ENCODE measurements around the gene SEMA3F.

SEMA3F gene

DNA sequence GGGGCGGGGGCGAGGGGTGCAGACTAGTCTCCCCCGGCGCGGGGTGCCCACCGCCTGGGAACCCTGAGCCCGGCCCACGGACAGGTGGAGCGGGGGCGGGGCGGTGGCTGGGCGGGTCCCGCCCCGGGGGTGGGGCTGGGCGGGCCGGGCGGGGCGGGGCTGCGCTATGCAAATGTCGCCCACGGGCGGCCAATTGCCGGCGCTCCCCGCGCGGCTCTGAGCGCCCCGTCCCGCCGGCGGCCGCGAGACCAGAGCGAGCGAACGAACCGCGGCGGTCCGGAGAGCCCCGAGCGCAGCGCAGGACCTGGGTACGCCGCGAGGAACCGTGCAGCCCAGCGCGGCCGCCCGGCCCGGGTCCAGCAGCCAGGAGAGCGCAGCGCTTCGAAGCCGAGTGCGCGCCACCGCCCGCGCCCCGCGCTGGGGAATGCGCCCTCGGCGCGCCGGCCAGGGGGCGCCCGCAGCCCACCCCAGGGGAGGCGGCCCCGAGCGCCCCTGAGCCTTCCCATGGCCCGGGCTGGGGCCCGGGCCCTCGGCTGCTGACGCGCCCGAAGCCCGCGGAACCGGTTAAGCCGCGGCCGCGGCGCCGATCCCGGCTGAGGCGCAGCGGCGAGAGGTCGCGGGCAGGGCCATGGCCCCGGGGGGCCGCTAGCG lies at the start of gene SEMA3F:
SEMA3F (plus strand) TSS at position 485 of the 651 bp plus-strand sequence. CDS start 4,299 bp downstream, outside the sequence.
- no peak for DNase-seq (ENCODE audit: low read depth, low spot score)

DNA sequence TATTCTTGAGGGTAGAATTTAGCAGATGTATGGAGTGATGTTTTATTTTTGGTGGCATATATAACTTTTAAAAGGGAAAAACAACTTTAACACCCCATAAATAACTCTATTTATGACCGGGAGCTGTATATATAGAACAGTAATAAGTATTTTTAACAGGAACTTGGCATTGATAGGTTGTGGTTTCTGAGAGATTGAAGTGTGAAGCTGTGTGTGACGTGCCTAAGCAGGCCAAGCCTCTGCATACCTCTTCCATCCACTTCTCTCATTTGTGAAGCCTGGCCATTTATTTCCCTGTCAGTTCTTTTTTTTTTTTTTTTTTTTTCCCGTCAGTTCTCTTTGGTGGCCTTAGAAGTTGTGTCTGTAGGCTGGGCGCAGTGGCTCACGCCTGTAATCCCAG lies 43.4 kb upstream of the SEMA3F start:
- no peak for DNase-seq (ENCODE audit: low read depth, low spot score)

DNA sequence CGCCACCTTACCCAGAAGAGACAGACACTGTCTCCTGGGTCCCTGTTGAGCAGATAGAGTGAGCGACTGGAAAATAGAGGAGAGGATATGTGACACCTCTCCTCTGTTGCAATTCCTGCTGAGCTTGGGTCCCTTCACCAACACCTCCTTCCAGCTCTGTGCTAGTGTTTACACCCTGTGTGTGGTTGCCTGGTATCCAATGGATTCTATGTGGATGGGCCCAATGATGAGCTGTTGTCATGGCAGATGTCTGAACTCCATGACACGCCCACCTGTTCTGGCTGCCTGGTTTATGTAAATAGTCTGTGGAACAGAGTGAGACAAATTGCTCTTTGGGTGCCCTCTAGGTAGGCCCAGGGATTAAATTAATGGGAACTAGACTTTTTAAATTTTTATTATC lies 42.7 kb upstream of the SEMA3F start:
- no peak for DNase-seq (ENCODE audit: low read depth, low spot score)

DNA sequence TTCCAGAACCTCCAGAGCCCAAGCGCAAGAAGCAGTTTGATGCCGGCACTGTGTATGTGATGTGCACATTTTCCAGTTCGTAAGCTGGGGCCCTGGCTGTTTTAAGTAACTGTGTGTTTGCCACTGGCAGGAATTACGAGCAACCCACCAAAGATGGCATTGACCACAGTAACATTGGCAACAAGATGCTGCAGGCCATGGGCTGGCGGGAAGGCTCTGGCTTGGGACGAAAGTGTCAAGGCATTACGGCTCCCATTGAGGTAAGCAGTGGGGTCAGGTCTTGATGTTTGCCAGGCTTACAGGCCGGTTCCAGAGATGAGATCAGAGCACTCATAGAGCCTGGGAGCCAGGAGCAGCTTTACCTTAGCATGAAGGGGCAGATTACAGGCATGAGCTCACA lies 38.0 kb upstream of the SEMA3F start:
- no peak for DNase-seq (ENCODE audit: low read depth, low spot score)

DNA sequence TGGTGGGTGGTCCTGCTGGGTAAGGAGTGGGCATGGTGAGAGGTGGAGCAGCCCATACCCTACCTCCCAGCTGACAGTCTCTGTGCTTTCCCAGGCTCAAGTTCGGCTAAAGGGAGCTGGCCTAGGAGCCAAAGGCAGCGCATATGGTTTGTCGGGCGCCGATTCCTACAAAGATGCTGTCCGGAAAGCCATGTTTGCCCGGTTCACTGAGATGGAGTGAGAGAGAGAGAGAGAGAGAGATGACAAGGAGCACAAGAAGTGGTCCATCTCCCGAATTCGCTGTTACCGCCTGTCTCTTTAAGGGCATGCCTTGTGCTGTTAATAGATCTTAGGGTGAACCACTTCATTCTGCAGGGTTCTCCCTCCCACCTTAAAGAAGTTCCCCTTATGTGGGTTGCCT lies 36.9 kb upstream of the SEMA3F start:
- no peak for DNase-seq (ENCODE audit: low read depth, low spot score)

DNA sequence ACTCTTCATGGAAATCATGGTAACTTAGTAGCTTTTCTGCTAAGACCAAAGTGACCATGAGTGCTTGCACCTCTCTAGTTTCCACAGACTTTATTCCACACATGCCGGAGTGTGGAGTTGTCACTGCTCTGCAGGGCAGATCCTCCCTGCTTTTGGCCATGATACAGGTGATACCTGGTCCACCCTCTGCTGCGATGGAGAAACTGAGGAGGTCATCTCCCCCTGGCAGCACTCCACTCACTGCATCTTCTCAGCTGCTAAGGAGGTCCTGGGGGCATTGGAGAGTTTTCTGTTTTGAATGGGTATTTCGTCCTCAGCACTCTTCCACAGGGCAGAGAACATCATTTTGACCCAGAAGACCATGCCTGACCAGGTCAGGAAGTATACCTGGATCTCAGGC lies 35.3 kb upstream of the SEMA3F start:
- no peak for DNase-seq (ENCODE audit: low read depth, low spot score)

DNA sequence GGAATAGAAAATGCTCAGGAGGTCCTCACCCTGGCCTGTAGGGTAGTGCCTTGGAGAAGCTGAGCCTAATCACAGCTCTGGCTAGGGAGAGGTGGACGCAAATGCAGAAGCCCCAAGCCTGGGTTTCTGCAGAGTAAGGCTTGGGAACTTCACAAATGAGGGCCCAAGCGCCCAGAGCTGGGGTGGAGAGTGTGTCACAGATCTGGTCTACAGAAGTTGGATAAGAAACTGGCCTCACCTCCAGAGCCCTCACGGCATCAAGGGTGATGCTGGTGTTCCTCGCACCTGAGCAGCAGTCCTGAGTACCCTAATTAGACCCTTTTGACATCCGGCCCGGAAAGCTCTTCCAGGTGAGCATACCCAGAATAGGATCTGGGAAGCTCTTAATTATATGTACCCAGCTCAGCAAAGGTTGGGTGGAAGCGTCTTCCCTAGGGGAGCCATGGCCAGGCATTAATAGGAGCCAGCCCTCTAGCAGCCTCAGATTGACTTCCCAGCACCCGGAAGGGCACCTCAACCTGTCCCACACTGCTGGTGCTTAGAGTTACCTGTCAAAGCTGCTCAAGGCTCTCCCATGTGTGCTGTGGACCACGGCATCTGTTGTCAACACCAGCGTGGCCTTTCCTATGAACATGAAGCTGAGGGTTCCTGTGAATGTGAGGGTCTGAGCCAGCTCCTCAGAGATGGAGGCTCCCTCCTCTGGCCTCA lies 34.6 kb upstream of the SEMA3F start:
- DNase-seq (ENCODE audit: low read depth, low spot score) = no peak

DNA sequence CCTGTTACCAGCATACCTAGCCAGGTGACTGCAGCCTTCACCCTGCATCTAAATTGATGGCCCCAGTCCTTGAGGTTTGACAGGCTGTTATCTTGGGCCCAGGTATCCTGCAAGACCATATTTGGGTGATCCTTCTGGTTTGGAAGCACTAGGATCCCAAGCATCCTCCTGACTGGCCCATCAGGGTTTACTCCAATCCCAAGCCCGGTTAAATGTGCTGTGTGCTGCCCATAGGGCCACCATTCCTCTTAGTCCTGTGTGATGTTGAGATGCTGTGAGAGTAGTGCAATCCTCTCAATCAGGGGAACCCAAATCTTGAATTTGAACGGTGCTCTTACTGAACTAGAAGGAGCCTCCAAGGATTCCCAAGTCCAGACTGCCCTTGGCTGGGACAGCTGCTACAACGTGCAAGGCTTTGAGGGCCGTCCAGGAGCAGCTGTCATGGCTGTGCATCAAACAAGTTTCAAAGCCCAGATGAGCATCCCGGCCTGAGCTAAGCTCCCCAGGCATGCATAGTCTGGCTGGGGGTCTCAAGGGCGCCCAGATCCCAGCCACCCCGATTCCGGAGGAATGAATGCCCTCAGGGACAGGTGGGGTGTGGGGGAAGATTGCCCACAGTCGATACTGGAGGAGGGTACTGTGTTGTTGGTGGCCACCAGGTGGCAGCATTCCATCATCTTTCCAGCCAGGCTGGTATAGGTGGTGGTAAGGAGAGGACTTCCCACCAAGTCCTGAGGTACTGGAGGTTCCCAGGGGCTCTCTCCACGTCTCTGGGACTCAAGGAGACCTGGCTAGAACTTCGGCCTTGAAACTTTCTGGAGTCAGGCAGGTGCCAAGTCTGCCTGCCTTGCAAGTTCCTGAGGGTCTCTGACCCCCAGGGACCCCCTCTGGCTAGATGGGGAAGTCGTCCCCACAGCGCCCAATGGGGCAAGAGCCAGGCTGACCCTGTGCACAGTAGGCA lies 33.8 kb upstream of the SEMA3F start:
- no peak for DNase-seq (ENCODE audit: low read depth, low spot score)

DNA sequence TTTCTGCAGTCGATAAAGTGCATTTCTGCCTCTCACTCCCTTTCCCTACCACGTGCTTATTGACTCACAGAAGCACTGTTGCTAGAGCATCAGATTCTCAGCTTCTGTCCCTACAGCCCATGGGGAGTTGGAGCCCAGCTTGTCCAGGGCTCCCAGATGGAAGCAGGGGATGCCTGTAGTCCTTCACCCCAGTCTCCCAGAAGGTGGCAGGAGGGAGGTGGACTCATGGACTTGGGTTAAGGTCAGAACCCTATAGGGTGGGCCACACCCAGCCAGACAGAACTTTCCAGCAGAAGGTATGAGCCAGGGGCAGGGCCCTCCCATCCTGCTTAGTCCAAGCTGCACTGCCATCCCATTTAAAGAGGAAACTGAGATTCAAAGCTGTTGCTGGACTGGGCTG lies 33.1 kb upstream of the SEMA3F start:
- no peak for DNase-seq (ENCODE audit: low read depth, low spot score)

DNA sequence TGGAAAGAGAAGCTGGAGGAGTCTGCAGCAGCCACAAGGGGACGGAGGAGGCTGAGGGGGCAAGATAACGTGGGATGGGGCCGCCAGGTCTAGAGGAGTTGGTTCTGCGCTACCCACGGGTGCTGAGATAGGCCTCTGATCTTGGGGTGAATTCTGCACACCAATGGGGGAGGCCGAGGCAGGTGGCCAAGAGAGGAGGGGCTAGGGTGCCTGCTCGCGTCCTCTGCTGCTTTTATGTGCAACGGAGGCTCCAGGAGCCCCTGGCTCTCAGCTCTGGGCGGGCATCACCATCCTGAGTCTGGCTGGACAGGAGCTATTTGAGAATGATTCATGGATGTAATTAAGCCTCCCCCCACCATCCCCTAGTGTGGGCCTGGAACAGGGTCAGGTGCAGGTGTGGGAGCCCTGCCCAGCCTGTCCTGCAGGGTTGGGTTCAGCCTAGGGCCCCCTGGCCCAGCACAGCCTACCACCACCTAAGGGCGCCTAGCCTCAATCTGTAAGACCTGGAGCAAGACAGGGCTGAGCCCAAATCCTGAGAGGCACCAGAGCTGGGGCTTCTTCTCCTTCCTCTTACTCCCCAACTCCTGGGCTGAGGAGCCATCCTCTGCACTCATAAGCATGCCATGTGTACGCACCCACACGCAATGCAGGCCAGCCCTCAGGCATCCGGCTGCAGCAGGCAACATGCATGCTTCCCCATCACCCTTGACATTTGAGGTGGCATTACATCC lies 32.3 kb upstream of the SEMA3F start:
- DNase-seq (ENCODE audit: low read depth, low spot score) = no peak

DNA sequence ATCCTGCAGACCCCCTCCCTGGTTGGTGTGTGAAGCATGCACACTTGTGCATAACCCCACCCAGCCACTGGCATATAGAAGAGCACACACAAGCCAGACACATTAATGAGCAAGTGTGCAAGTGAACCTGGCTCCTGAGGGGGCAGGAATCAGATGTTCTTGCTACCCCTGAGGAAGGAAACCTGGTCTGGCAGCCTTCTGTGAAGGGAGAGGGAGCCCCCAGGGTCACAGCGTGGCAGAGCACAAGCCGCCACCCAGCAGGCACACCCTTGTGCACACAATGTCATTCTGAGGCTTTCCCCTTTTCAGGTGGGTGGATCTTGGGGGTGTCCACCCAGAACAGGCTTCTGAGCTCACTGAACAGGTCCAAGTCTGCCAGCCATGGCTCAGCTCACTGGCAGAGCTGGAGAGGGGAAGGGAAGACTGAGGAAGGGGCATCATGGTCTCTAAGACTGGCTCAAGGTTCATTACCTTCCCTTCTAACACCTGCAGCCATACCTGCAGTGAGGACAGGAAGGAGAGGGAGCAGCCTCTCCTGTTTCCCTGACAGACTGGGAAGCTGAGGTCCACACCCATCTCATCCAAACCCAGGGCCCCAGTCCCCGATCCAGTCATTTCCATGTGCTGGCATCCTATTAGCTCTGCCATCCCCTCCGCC lies 31.6 kb upstream of the SEMA3F start:
- DNase-seq (ENCODE audit: low read depth, low spot score) = no peak

DNA sequence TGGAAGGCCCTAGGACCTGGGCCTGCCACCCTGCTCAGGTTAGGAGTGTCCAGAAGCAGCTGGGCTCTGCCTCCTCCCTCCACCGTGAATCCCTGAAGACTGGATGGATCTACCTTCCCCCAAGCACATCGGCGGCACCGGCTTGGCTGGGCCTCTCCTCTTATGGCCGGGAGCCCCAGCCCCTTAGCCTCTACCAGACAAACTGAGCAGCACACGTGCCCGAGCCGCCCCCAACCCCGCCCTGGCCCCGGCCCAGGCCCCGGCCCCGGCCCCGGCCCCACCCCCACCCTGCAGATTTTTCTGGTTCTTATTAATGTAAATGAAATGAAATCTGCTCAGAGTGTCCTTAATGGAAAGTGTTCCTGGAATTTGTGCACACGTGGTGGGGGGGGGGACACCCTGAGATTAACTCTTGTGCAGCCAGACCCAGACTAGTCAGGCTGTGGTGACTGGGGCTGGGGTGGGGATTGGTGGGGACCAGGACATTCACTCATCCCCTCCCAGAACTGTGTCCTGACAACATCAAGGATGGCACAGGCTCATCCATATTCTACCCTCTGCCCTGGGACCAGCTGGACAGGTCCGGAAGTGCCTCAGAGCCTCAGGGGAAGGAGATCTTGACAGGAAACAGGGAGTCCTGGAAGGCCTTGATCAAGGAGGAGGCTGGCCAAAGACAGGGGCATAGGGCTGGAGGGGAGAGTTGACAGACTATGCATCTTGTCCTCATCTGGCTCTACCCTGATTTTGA lies 30.9 kb upstream of the SEMA3F start:
- DNase-seq (ENCODE audit: low read depth, low spot score) = no peak

DNA sequence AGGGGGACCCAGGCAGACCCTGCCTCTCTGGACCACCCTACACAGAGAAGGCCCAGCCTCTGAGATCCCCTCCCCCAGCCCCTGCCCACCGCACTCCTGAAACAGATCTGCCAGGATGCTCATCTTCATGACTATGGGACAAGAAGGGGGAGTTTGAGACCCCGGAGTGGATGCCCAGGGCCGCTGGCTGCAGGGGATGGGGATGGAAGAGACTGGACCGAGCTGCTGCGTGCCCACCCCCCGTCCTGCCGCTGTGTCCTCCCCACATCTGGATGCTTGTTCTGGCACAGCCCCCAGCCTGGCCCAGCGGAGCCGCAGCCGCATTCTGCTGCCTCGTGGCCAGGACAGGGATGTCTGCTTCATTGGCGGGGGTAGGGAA lies 30.3 kb upstream of the SEMA3F start:
- no peak for DNase-seq (ENCODE audit: low read depth, low spot score)

DNA sequence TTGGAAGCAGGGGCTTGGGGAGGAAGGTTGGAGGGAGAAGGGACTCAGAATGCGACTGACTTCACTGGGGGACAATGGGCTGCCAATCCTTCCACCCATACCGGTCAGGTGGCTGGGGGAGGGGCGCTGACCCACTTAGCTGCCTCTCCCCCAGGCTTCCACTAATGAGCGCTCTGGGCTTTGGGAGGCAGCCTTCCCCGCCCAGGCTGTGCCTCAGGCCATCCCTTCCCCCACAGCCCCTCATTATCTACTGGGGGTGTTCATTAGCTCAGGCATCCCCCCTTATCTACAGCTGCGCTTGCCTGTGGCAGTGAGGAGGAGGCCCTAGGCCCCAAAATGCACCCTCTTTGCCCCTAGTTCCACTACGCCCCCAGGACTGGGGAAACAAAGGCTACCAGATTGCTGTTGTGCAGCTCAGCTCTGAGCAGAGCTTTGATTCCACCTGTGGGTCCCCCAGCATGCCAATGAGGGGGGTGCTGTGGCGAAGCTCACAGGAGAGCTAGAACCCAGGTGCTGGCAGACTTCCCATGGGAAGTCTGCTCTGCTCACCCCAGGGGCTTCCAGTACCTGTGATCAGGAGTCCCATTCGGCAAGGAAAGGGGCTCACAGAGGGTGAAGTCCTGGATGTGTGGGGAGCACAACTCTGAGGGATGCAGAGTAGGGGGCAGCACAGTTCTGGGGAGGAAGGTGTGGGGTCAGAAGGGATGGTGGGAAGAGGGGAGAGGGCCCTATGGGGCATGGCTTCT lies 29.4 kb upstream of the SEMA3F start:
- no peak for DNase-seq (ENCODE audit: low read depth, low spot score)

DNA sequence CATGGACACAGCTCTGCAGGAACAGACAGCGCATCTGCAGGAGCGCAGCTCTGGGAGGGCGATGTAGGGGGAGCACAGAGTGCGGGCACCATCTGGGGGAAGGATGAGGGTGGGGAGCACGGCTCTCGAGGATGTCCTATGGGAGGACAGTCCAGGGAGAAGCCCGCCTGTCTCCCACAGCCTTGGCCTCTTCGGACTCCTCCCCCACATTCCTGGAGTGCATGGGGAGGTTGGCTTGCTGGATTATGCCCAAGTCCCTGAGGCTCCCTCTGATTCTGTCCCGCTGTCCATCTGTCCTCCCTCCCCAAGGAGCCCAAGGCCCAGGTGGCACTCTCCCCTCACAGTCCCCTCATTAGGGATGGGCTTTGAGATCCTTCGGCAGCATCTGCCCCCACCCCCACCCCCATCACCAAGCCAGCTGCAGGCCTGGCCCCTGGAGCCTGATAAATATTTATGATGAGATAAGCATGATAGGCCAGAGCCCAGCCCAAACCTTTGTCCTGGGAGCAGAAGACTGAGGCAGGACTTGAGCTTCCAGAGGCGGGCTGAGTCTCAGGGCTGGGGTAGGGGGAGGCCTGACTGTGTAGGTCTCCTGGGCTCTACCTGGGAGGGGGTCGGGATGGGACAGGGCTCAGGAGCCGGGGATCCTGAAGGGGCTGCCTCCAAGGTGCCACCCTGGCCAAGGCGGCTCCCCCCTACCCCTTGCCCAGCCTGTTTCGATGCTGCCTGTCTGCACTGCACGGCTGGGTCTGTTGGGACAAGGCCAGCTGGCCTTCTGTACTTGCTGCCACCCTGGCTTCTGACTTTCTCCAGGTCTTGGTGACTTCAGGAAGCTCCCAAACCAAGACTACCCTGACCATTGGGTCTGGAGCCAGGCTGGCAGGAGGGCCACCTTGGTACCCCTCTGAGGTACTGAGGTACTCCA lies 28.6 kb upstream of the SEMA3F start:
- DNase-seq (ENCODE audit: low read depth, low spot score) = no peak

DNA sequence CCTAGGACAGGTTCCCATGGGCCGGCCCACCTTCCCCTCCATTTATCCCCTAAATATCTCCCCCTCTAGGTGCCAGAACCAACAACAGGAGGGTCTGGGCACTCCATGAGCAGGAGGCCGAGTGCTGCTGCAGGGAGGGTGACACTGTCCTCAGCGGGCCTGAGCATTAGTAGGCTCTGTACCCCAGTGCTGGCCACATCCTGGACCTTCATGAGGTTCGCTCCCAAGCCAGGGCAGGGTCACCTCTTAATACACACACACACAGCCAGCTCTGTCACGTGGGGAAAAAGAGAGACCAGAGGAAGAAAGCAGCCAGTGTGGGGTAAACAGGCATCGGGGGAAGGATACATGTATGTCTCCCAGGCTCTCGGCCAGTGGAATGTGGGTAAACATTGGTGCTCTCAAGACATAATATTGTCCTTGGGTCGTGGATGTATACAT lies 27.9 kb upstream of the SEMA3F start:
- no peak for DNase-seq (ENCODE audit: low read depth, low spot score)

DNA sequence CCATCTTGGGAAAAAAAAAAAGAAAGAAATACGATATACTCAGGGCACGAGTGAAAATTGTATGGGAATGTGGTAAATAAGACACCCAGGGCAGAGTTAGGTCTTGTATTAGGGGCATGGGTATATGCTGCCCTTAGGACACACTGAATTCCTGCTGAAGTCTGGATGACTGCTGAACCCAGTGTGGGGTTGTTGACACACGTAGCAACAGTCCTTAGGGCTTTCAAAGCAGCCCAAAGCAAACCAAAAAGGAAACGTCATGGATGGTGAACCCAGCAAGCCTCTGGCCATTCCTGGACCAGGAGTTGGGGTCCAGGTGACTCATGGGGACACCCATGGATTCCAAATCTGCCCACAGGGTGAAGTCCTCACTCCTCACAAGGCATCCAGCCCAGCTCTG lies 27.1 kb upstream of the SEMA3F start:
- no peak for DNase-seq (ENCODE audit: low read depth, low spot score)

DNA sequence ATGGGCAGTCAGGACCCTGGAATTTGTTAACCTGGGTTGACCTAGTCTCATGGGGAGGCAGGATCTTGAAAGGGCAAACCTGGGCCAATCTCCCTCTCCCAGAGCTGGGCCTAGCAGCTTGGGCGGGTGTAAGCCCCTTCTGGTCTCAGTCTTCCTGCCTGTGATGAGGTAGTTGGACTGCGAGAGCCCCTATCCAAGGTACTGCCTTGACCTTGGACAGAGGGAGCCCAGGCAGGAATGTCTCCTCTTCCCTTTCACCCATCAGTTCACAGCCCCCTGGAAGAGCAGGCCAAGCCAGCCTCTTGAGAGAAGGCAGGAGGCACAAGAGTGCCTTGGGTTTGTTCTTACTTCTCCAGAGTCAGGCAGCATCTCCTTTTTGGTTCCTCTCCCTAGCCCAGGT lies 24.7 kb upstream of the SEMA3F start:
- no peak for DNase-seq (ENCODE audit: low read depth, low spot score)
